Left renal pelvis (tissue), 4 donors: ENCODE measurements around the gene ZNF79. TPM values are rescaled to one million over a fixed set of nuclear protein-coding genes. Genes with fewer than 3 reads are reported as not detected.

Source experiments
- DNase-seq, 4 donors: peaks; one replicate each; pipeline ENCODE4 v3.0.0-alpha.2; 2013; ENCODE audit warnings: low read depth in 4 of 4, low spot score in 3 of 4
- polyA plus RNA-seq, 4 donors: library from polyadenylated mRNA; unstranded; fragments of 120-200 nt; gene quantifications; one replicate each; pipeline ENCODE4 v1.2.1, GENCODE V29; 2013; ENCODE audit not compliant: insufficient read length in 4 of 4

ZNF79 gene
- polyA plus RNA-seq, 4 donors: 5.6 to 7.4 (median 6.9) TPM

DNA sequence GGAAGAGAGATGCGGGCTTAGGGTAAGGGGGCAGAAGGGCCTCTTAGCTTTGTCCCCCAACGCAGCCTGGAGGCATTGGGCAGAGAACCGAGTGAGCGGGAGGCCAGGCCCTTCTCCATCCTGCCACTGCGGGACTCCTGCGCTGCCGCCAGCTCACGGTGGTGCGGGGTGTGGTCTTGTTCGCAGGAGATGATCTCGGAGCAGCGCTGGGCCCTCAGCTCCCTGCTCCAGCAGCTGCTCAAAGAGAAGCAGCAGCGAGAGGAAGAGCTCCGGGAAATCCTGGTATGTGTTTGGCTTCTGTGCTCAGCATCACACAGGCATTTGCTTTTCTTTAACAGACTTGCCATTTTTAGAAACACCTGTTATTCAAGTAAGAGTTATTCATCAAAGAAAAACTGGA is 68.4 kb downstream of the ZNF79 start:
- no peak for DNase-seq

GRCh38 chr9:127493592-127494303 is 69.6 kb downstream of the ZNF79 start:
- DNase-seq: no peak

DNA sequence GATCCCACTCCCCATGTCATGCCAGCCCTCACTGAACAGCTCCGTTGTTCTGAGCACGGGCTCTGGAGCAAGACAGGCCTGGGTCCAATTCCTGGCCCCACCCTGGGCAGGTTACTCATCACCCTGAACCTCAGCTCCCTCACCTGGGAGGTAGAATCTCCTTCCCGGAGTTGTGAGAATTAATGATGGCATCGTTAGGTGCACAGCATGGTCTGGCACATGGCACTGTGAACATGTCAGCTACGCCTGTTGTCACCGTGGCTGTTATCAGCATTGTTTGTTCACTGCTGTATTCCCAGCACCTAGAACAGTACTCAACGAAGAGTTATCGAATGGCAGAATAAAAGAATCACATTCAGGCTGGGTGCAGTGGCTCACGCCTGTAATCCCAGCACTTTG is 70.1 kb downstream of the ZNF79 start:
- no peak for DNase-seq

Other genes with a start within 250 kb of the ZNF79 start
- gene GARNL3, start 159.6 kb upstream of the ZNF79 start, polyA plus RNA-seq: 10 to 100 TPM; 13.7 to 30.4 (median 17.1) TPM
- gene SLC2A8, start 27.2 kb upstream of the ZNF79 start, polyA plus RNA-seq: 10 to 100 TPM; 12.3 to 30.0 (median 17.0) TPM
- 1,000 to 10,000 TPM; 1,332 to 1,605 (median 1,566) TPM for gene RPL12, start 27.0 kb downstream of the ZNF79 start, polyA plus RNA-seq
- gene LRSAM1, start 27.1 kb downstream of the ZNF79 start, polyA plus RNA-seq: 10 to 100 TPM; 14.2 to 21.1 (median 16.9) TPM
- 10 to 100 TPM; 23.8 to 36.9 (median 29.2) TPM for gene STXBP1, start 187.9 kb downstream of the ZNF79 start, polyA plus RNA-seq